Measurements from ENCODE around the gene ATP2B3. TPM values are rescaled to one million over a fixed set of nuclear protein-coding genes. Genes with fewer than 3 reads are reported as not detected.

Gene ATP2B3
- total RNA-seq, 3 donors from 2014 or later (not counting 1 experiment from before 2014, with no cell fraction given) = not detected

DNA sequence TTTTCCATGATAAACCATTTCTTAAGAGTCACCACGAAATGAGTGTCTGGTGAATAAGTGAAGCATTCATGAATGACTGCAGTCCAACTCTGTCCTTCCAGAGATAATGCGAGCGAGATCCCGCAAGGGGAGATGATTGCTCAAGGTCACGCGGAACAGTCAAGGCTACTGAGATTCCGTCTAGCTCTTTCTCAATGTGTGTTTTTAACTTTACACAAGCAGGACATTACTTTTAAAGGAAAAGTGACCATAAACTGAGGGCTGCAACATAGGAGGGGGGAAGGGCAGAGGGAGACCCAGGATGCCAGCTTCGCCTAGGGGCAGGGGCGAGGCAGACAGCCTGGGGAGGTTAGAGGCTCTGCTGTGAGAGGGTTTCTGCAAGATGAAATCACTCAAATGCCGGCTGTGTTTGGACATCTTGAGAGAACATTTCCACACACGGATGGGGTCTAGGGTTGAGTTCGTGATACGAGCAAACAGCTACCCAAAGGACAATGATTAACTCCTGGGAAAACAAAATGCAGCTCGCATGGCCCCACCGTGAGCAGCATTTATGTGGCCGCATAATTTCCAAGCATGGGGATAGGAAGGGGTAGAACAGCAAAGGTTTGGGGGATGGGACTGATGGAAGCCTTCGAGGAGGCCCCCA is 105.3 kb downstream of the ATP2B3 start:
- no peaks in the 10 kb centered on the region for H3K4me1 ChIP-seq (ENCODE audit: control insufficient read depth, insufficient read depth, low read length)
- TF ChIP-seq, protein P1, sequence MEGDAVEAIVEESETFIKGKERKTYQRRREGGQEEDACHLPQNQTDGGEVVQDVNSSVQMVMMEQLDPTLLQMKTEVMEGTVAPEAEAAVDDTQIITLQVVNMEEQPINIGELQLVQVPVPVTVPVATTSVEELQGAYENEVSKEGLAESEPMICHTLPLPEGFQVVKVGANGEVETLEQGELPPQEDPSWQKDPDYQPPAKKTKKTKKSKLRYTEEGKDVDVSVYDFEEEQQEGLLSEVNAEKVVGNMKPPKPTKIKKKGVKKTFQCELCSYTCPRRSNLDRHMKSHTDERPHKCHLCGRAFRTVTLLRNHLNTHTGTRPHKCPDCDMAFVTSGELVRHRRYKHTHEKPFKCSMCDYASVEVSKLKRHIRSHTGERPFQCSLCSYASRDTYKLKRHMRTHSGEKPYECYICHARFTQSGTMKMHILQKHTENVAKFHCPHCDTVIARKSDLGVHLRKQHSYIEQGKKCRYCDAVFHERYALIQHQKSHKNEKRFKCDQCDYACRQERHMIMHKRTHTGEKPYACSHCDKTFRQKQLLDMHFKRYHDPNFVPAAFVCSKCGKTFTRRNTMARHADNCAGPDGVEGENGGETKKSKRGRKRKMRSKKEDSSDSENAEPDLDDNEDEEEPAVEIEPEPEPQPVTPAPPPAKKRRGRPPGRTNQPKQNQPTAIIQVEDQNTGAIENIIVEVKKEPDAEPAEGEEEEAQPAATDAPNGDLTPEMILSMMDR (IDR thresholded peaks at IDR 0.05) = no peak
- ATAC-seq (no peak), DNase-seq (no peak)
- WGBS (ENCODE audit: insufficient coverage) = 84% methylated on average over 16 of the region's 17 CpGs
- H3K9me3 ChIP-seq (ENCODE audit: control insufficient read depth, insufficient read depth, low read length) = no peaks in the 10 kb centered on the region
- no peaks in the 10 kb centered on the region for H3K36me3 ChIP-seq (ENCODE audit: control insufficient read depth, insufficient read depth, low read length)
- no peak overlapping the region for H3K4me3 Mint-ChIP-seq
- no peaks in the 10 kb centered on the region for H3K9me3 Mint-ChIP-seq
- no peak overlapping the region for H3K27ac ChIP-seq (ENCODE audit: low read length)
- peaks cover 6 to 20% of the 10 kb centered on the region in 2 donors for H3K27me3 Mint-ChIP-seq (ENCODE audit: low read depth in 2 of 2)
- no peak overlapping the region for H3K4me3 ChIP-seq (ENCODE audit: low read length)
- H3K27me3 ChIP-seq (ENCODE audit: control insufficient read depth, insufficient read depth, low read length) = no peaks in the 10 kb centered on the region
- no peaks in the 10 kb centered on the region for H3K4me1 Mint-ChIP-seq
- intact Hi-C loops (cut with micrococcal nuclease) = no loop called here
- H3K36me3 Mint-ChIP-seq = no peaks in the 10 kb centered on the region
- H3K27ac Mint-ChIP-seq = no peak overlapping the region

DNA sequence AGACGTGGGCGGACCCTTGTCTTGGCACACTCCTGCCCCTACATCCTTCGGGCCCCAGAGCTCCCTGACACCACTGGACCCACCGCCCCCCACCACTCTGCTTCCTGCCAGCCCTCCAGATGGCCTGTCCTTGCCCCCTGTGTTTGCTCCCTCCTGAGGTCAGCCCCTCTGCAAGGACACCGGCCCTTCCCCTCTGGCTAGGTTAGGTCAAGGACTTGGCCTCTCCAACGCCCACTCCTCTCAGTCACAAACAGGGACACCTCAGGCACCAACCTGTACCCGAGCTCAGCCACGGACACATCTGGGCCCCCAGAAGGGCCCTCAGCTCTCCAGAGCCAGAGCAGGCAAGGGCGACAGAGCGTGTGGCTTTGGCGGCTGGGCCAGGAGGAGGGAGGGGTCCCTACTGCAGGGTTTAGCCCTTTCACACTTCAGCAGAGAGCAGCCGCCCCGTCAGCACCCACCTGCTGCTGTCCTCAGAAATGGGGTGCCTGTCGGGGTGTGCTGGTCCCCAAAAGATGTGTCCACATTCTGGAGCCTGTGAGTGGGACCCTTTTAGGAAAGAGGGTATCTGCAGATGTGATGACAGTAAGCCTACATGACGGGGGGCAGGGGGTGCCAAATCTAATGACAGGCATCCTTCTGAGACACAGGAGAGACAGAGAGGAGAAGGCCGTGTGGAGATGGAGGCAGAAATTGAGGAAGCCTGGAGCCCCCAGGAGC is 106.0 kb downstream of the ATP2B3 start:
- TF ChIP-seq, protein P1 (IDR thresholded peaks at IDR 0.05) = no peak
- no peaks in the 10 kb centered on the region for H3K9me3 ChIP-seq (ENCODE audit: control insufficient read depth, insufficient read depth, low read length)
- ATAC-seq = no peak
- Mint-ChIP-seq H3K27me3 (ENCODE audit: low read depth in 2 of 2) (peaks cover 4 to 13% of the 10 kb centered on the region in 2 donors), H3K4me3 (no peak overlapping the region), H3K4me1 (no peaks in the 10 kb centered on the region), H3K27ac (no peak overlapping the region), H3K36me3 (no peaks in the 10 kb centered on the region), H3K9me3 (no peaks in the 10 kb centered on the region)
- no peak overlapping the region for H3K27ac ChIP-seq (ENCODE audit: low read length)
- H3K27me3 ChIP-seq (ENCODE audit: control insufficient read depth, insufficient read depth, low read length) = no peaks in the 10 kb centered on the region
- no peaks in the 10 kb centered on the region for H3K4me1 ChIP-seq (ENCODE audit: control insufficient read depth, insufficient read depth, low read length)
- 81% methylated on average over 16 of the region's 16 CpGs for WGBS (ENCODE audit: insufficient coverage)
- intact Hi-C loops (cut with micrococcal nuclease) = no loop called here
- no peak overlapping the region for H3K4me3 ChIP-seq (ENCODE audit: low read length)
- DNase-seq = no peak
- no peaks in the 10 kb centered on the region for H3K36me3 ChIP-seq (ENCODE audit: control insufficient read depth, insufficient read depth, low read length)

DNA sequence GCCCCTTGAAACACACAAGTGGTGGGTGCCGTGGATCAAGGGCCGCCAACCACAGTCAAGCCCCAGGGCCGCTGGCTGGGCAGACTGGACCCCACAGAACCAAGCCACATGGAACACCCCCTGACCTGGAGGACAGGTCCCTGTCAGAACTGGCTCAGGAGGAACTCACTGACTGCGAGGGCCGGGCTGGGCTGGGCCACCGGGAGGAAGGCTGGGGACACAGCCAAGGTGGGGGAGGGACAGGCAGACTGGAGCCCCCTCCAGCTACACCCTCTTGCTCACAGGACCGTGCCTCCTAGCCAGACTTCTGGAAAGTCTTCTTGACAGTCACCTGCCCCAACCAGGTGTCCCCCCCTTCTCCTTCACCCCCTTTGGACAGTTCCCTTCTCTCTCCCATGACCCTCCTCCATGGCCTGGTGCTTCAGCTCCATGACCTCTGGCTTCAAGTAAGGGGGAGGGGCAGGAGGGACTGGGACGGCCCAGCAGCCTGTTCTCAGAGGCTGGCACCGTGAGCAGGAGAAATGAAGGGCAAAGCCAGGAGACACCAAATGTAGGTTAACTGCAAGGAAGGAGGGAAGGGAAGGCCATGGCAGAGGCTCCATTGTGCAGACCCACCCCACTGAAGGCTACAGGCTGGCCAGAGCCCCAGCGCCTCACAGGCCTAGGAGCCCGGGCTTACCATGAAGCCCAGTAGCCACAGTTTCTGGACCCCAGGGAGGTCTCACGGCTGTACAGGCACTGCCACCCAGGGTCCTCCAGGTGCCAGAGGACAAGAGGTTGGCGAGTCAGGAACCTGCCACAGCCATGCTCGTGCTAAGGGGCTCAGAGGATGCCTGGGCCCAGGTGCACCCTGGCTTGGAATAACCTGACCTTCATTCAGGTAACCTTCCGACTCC is 107.0 kb downstream of the ATP2B3 start:
- DNase-seq = no peak
- H3K4me3 ChIP-seq (ENCODE audit: low read length) = no peak overlapping the region
- WGBS (ENCODE audit: insufficient coverage) = 86% methylated on average over 15 of the region's 15 CpGs
- Mint-ChIP-seq H3K27me3 (ENCODE audit: low read depth in 2 of 2) (peaks cover 0 to 11% of the 10 kb centered on the region in 2 donors), H3K4me3 (no peak overlapping the region), H3K4me1 (no peaks in the 10 kb centered on the region), H3K36me3 (no peaks in the 10 kb centered on the region), H3K9me3 (no peaks in the 10 kb centered on the region), H3K27ac (no peak overlapping the region)
- no peaks in the 10 kb centered on the region for H3K27me3 ChIP-seq (ENCODE audit: control insufficient read depth, insufficient read depth, low read length)
- intact Hi-C loops (cut with micrococcal nuclease) = no loop called here
- H3K4me1 ChIP-seq (ENCODE audit: control insufficient read depth, insufficient read depth, low read length) = no peaks in the 10 kb centered on the region
- H3K27ac ChIP-seq (ENCODE audit: low read length) = no peak overlapping the region
- H3K9me3 ChIP-seq (ENCODE audit: control insufficient read depth, insufficient read depth, low read length) = no peaks in the 10 kb centered on the region
- ATAC-seq = no peak
- TF ChIP-seq, protein P1 (IDR thresholded peaks at IDR 0.05) = no peak
- no peaks in the 10 kb centered on the region for H3K36me3 ChIP-seq (ENCODE audit: control insufficient read depth, insufficient read depth, low read length)

Measured in natural killer cell (primary cell).